K562 (cell line): ENCODE results near the gene CCDC88A. TPM values are rescaled to one million over a fixed set of nuclear protein-coding genes. Genes with fewer than 3 reads are reported as not detected.

ENCODE experiments used
- COPS2 ChIP-seq: fragments of 450-650 bp; conservative IDR thresholded peaks from 2 replicates; pipeline ENCODE4 v1.6.1; 2016; ENCODE audit warnings: mild to moderate bottlenecking, moderate library complexity
- ESRRA ChIP-seq: fragments of 450-650 bp; IDR thresholded peaks from 2 replicates; pipeline ENCODE4 v1.6.1; 2014; ENCODE audit warnings: low read depth, mild to moderate bottlenecking, moderate library complexity, borderline replicate concordance
- HEY1 ChIP-seq: fragments of 250-450 bp; sonication (Bioruptor Pico); IDR thresholded peaks from 2 replicates; pipeline ENCODE4 v1.5.0; 2020; ENCODE audit warnings: mild to moderate bottlenecking, moderate library complexity, borderline replicate concordance
- IRF2 ChIP-seq: sonication (generic); formaldehyde crosslinking; IDR thresholded peaks from 2 replicates; pipeline ENCODE4 v1.8.1; 2022; ENCODE audit warnings: mild to moderate bottlenecking, missing genetic modification reagents
- SAP30 ChIP-seq: fragments of 200-600 bp; sonication (generic); IDR thresholded peaks from 2 replicates; pipeline ENCODE4 v1.6.1; 2012; ENCODE audit warnings: borderline replicate concordance, low read depth, mild to moderate bottlenecking, moderate library complexity, low read length, control low read depth, inconsistent platforms; ENCODE audit not compliant: insufficient read depth, poor library complexity, severe bottlenecking
- SREBF1 ChIP-seq: fragments of 150-350 bp; IDR thresholded peaks from 2 replicates; pipeline ENCODE4 v1.6.1; 2014; ENCODE audit warnings: antibody characterized with exemption, low read depth, low read length, borderline replicate concordance
- SRSF3 ChIP-seq: fragments of 200-400 bp; formaldehyde crosslinking; IDR thresholded peaks from 2 replicates; pipeline ENCODE4 v1.6.1; 2016; ENCODE audit warnings: mild to moderate bottlenecking, low read length, moderate library complexity; ENCODE audit not compliant: insufficient read depth
- ZBTB1 ChIP-seq: sonication (generic); formaldehyde crosslinking; IDR thresholded peaks from 2 replicates; pipeline ENCODE4 v1.8.1; 2023; ENCODE audit warnings: missing genetic modification reagents, low read depth, mild to moderate bottlenecking, borderline replicate concordance
- ZNF232 ChIP-seq: sonication (generic); formaldehyde crosslinking; IDR thresholded peaks from 2 replicates; pipeline ENCODE4 v1.8.0; 2022; ENCODE audit warnings: mild to moderate bottlenecking, missing genetic modification reagents
- ZNF766 ChIP-seq: fragments of 200-800 bp; sonication (Bioruptor generic); conservative IDR thresholded peaks from 2 replicates; pipeline ENCODE4 v1.6.1; 2016; ENCODE audit warnings: missing genetic modification characterization, missing compliant biosample characterization
- polyA plus RNA-seq, 8 experiments: library from polyadenylated mRNA; depleted of rRNA in 4 of 8; stranded (reverse) in 5 of 8; unstranded in 3 of 8; fragments of >200 nt; fragmentation: Nextera tagmentation in 2 of 8; fragmentation: Illumina TruSeq in 1 of 8; extraction: Ambion mirVana in 2 of 8; extraction: Trizol in 1 of 8; gene quantifications; 2 replicates each; pipeline versions ENCODE4 v1.2.1 to v1.2.3, GENCODE V29; 2011 to 2014; ENCODE audit warnings: inconsistent platforms in 1 of 8, missing spikeins in 1 of 8
- total RNA-seq, 7 experiments: library from RNA; depleted of rRNA in 6 of 7; stranded (reverse); fragments of >200 nt in 6 of 7; fragmentation: Illumina TruSeq in 2 of 7; extraction: Trizol in 2 of 7; gene quantifications; 2 replicates each; pipeline versions ENCODE4 v1.2.1 to v1.2.3, GENCODE V29; 2011 to 2021; ENCODE audit warnings: low replicate concordance in 1 of 7
- TF ChIP-seq, protein P1 (sequence below), 2 experiments: fragments of 450-650 bp in 1 of 2; IDR thresholded peaks; 2 replicates each; pipeline ENCODE4 v1.6.1; 2011 to 2017; ENCODE audit warnings: low read depth in 2 of 2, antibody characterized with exemption in 1 of 2, borderline replicate concordance in 1 of 2, low read length in 1 of 2, mild to moderate bottlenecking in 1 of 2, mixed read lengths in 1 of 2; ENCODE audit not compliant: control insufficient read depth in 1 of 2
- TF ChIP-seq, protein P2 (sequence below): fragments of 250-450 bp; sonication (Bioruptor Pico); IDR thresholded peaks from 2 replicates; pipeline ENCODE4 v1.4.0; 2020; ENCODE audit warnings: mild to moderate bottlenecking, moderate library complexity
- TF ChIP-seq, protein P3 (sequence below): fragments of 450-650 bp; IDR thresholded peaks from 2 replicates; pipeline ENCODE4 v1.6.1; 2016; ENCODE audit warnings: low read depth

CCDC88A gene
- total and polyA plus RNA-seq, 9 of the 15 experiments (the other 6 are each of a cell fraction or from before 2014, with no cell fraction given), result 29.3 to 102 (median 55.6) TPM

DNA sequence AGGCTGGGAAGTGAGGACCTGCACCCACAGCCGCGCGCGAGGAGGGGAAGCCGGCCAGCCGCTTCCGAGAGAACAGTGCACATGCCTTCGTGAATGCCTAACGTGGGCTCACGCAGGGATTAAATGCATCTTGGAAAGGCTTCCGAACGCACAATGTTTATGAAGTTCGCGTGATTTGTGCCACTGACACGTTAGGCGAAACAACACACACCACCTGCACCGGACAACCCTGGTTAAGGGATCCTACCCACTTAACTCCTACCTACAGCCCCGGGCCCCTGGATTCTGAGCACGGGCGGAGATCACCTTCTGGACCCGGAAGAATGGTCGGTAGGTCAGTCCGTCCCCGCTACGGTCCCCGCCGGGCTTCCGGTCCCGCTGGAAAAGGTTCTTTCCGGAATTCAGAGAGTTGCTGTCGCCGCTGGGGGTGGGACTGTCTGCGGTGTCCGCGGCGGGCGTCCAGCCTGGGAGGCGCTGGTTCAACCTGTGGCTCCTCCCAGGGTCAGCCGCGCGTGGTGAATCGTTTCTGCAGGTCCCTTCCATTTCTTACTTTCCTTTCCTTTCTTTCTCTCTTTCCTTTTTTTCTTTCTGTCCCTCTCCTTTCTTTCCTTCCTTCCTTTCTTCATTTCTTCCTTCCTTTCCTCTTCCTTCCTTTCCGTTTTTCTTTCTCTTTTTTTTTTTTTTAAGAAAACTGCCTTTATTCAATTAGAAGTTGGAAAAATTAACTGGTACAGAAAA lies 150.6 kb downstream of the CCDC88A start, which contains the start of gene MTIF2 (continued):
- TF ChIP-seq, protein P1, sequence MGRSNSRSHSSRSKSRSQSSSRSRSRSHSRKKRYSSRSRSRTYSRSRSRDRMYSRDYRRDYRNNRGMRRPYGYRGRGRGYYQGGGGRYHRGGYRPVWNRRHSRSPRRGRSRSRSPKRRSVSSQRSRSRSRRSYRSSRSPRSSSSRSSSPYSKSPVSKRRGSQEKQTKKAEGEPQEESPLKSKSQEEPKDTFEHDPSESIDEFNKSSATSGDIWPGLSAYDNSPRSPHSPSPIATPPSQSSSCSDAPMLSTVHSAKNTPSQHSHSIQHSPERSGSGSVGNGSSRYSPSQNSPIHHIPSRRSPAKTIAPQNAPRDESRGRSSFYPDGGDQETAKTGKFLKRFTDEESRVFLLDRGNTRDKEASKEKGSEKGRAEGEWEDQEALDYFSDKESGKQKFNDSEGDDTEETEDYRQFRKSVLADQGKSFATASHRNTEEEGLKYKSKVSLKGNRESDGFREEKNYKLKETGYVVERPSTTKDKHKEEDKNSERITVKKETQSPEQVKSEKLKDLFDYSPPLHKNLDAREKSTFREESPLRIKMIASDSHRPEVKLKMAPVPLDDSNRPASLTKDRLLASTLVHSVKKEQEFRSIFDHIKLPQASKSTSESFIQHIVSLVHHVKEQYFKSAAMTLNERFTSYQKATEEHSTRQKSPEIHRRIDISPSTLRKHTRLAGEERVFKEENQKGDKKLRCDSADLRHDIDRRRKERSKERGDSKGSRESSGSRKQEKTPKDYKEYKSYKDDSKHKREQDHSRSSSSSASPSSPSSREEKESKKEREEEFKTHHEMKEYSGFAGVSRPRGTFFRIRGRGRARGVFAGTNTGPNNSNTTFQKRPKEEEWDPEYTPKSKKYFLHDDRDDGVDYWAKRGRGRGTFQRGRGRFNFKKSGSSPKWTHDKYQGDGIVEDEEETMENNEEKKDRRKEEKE (IDR thresholded peaks at IDR 0.05; ENCODE audit: borderline replicate concordance in 1 of 2, control insufficient read depth in 1 of 2, low read depth in 2 of 2, low read length in 1 of 2), result peak in 1 of 2 experiments; percentile 98; a peak in 2 of 4 replicates
- TF ChIP-seq, protein P2, sequence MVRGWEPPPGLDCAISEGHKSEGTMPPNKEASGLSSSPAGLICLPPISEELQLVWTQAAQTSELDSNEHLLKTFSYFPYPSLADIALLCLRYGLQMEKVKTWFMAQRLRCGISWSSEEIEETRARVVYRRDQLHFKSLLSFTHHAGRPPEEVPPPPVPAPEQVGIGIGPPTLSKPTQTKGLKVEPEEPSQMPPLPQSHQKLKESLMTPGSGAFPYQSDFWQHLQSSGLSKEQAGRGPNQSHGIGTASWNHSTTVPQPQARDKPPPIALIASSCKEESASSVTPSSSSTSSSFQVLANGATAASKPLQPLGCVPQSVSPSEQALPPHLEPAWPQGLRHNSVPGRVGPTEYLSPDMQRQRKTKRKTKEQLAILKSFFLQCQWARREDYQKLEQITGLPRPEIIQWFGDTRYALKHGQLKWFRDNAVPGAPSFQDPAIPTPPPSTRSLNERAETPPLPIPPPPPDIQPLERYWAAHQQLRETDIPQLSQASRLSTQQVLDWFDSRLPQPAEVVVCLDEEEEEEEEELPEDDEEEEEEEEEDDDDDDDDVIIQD (CRISPR knock-in tag), result no peak
- TF ChIP-seq COPS2 (no peak), ZNF766 (CRISPR knock-in tag) (peak; percentile 97), ZNF232 (CRISPR knock-in tag) (no peak), HEY1 (no peak), SRSF3 (no peak), IRF2 (no peak), ESRRA (peak; percentile 99), ZBTB1 (CRISPR knock-in tag) (no peak; the same call in 1 of the 2 replicates), SAP30 (peak; percentile 87), SREBF1 (peak; percentile 34; the same call in 1 of the 2 replicates)
- TF ChIP-seq, protein P3, sequence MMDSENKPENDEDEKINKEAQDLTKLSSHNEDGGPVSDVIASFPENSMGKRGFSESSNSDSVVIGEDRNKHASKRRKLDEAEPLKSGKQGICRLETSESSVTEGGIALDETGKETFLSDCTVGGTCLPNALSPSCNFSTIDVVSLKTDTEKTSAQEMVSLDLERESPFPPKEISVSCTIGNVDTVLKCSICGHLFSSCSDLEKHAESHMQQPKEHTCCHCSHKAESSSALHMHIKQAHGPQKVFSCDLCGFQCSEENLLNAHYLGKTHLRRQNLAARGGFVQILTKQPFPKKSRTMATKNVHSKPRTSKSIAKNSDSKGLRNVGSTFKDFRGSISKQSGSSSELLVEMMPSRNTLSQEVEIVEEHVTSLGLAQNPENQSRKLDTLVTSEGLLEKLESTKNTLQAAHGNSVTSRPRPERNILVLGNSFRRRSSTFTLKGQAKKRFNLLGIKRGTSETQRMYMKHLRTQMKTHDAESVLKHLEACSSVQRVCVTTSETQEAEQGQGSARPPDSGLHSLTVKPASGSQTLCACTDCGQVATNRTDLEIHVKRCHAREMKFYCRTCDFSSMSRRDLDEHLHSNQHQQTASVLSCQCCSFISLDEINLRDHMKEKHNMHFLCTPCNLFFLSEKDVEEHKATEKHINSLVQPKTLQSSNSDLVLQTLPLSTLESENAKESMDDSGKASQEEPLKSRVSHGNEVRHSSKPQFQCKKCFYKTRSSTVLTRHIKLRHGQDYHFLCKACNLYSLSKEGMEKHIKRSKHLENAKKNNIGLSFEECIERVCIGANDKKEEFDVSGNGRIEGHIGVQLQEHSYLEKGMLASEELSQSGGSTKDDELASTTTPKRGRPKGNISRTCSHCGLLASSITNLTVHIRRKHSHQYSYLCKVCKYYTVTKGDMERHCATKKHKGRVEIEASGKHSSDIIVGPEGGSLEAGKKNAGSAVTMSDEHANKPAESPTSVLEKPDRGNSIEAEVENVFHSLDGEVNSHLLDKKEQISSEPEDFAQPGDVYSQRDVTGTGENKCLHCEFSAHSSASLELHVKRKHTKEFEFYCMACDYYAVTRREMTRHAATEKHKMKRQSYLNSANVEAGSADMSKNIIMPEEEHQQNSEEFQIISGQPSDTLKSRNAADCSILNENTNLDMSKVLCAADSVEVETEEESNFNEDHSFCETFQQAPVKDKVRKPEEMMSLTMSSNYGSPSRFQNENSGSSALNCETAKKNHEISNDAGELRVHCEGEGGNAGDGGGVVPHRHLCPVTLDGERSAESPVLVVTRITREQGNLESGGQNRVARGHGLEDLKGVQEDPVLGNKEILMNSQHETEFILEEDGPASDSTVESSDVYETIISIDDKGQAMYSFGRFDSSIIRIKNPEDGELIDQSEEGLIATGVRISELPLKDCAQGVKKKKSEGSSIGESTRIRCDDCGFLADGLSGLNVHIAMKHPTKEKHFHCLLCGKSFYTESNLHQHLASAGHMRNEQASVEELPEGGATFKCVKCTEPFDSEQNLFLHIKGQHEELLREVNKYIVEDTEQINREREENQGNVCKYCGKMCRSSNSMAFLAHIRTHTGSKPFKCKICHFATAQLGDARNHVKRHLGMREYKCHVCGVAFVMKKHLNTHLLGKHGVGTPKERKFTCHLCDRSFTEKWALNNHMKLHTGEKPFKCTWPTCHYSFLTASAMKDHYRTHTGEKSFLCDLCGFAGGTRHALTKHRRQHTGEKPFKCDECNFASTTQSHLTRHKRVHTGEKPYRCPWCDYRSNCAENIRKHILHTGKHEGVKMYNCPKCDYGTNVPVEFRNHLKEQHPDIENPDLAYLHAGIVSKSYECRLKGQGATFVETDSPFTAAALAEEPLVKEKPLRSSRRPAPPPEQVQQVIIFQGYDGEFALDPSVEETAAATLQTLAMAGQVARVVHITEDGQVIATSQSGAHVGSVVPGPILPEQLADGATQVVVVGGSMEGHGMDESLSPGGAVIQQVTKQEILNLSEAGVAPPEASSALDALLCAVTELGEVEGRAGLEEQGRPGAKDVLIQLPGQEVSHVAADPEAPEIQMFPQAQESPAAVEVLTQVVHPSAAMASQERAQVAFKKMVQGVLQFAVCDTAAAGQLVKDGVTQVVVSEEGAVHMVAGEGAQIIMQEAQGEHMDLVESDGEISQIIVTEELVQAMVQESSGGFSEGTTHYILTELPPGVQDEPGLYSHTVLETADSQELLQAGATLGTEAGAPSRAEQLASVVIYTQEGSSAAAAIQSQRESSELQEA, result peak; percentile 44; the same call in 1 of the 2 replicates
